Smooth muscle cell (in vitro differentiated cells): ENCODE results near the gene SYNC. TPM values are rescaled to one million over a fixed set of nuclear protein-coding genes. Genes with fewer than 3 reads are reported as not detected.
A peak's percentile ranks its signal among the peaks of the same experiment; 100 is the strongest.
"Not testable (repeated sequence)": the region's sequence is repeated elsewhere in the genome, so short reads cannot be mapped to it uniquely, and the experiment has no call there.

Experiments
- DNase-seq: peaks from one replicate; lab custom pipeline; 2025; ENCODE audit not compliant: unreplicated experiment; lab: John Stamatoyannopoulos, UW
- H2AFZ ChIP-seq: fragments of 200-600 bp; sonication (generic); 2 replicates; pipeline ENCODE4 v1.6.0; 2016; ENCODE audit warnings: antibody characterized with exemption, low read depth, mild to moderate bottlenecking
- H3F3A ChIP-seq: fragments of 200-600 bp; sonication (generic); 2 replicates; pipeline ENCODE4 v1.6.0; 2017; ENCODE audit warnings: antibody characterized with exemption, low read depth
- H3K27ac ChIP-seq: fragments of 200-600 bp; sonication (generic); 2 replicates; pipeline ENCODE4 v1.5.1; 2016; ENCODE audit warnings: low read depth, mild to moderate bottlenecking
- H3K27me3 ChIP-seq: fragments of 200-600 bp; sonication (generic); 2 replicates; pipeline ENCODE4 v1.6.1; 2016; ENCODE audit warnings: low read depth, mild to moderate bottlenecking
- H3K36me3 ChIP-seq: fragments of 200-600 bp; sonication (generic); 2 replicates; pipeline ENCODE4 v1.5.1; 2016; ENCODE audit warnings: low read depth
- H3K4me1 ChIP-seq: fragments of 200-600 bp; sonication (generic); 2 replicates; pipeline ENCODE4 v1.5.1; 2016; ENCODE audit warnings: low read depth
- H3K4me2 ChIP-seq: fragments of 200-600 bp; sonication (generic); 2 replicates; pipeline ENCODE4 v1.6.0; 2016; ENCODE audit warnings: mild to moderate bottlenecking
- H3K4me3 ChIP-seq: fragments of 200-600 bp; sonication (generic); 2 replicates; pipeline ENCODE4 v1.5.1; 2016; ENCODE audit warnings: mild to moderate bottlenecking
- H3K79me2 ChIP-seq: fragments of 200-600 bp; sonication (generic); 2 replicates; pipeline ENCODE4 v1.6.0; 2016; ENCODE audit warnings: low read depth, mild to moderate bottlenecking
- H3K9ac ChIP-seq: fragments of 200-600 bp; sonication (generic); 2 replicates; pipeline ENCODE4 v1.6.0; 2016; ENCODE audit warnings: low read depth
- H3K9me3 ChIP-seq: fragments of 200-600 bp; sonication (generic); replicated peaks from 2 replicates; pipeline ENCODE4 v1.5.1; 2016; ENCODE audit warnings: low read depth
- H4K20me1 ChIP-seq: fragments of 200-600 bp; sonication (generic); 2 replicates; pipeline ENCODE4 v1.6.0; 2016; ENCODE audit warnings: low read depth
- WGBS: methylation state at CpG from one replicate; pipeline ENCODE4 v1.1.7; 2016; ENCODE audit warnings: low lambda C conversion rate; 5-methylcytosine and 5-hydroxymethylcytosine counted together
- polyA plus RNA-seq: library from polyadenylated mRNA; unstranded; fragments of >200 nt; fragmentation: Nextera tagmentation; extraction: Ambion mirVana; gene quantifications from 2 replicates; pipeline ENCODE4 v1.2.1, GENCODE V29; 2016
- total RNA-seq: library from RNA; depleted of rRNA; stranded (reverse); fragments of >200 nt; gene quantifications from 2 replicates; pipeline ENCODE4 v1.2.3, GENCODE V29; 2014
- TF ChIP-seq, protein P1 (sequence below): fragments of 200-600 bp; sonication (generic); IDR thresholded peaks from 2 replicates; pipeline ENCODE4 v1.5.1; 2017; ENCODE audit warnings: borderline replicate concordance, mild to moderate bottlenecking, antibody characterized with exemption; ENCODE audit not compliant: insufficient read depth, poor library complexity, severe bottlenecking

Gene SYNC
- total and polyA plus RNA-seq, 2 experiments from 2014 or later = 4.6 to 6.2 TPM

DNA sequence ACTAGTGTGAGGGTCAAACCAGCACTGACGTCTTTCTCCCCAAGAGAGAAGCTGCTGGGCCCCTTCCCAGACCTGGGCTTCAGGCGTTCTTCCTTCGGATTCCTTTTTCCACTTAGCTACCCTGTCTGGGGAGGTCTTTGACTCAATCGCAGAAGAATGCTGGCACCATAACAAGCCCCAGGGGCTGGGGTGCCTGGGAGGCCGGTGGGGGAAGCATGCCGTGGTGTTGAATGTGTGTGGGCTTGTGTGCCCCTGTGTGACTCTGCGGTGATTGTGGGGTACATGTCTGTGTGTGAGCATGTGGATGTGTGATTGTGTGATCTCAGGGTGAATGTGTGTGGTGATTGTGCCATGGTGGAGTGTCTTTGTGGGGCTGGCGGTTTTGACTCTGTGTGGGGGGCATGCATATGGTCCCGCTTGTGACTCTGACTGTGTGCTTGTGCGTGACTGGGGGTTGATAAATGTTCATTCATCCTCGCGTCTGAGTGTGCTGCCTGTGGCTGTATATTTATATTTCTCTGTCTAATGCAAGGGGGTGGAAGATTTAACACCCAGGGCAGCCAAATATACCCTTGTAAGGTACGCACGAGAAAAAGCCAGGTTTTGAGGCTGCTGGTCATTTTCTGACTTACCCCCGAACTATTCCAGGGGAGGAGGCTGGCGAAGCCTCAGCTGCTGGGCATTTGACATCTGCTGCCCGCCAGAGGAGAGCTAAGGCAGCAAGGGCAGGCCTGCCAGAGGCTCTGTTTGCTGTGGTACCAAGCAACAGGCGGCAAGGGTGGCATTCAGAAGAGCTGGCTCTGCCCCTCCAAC is 1.1 kb upstream of the SYNC start:
- Histone ChIP-seq H3K9me3 (no peaks in the 10 kb centered on the region), H3K4me3 (peak overlapping the region; percentile 84), H3K9ac (peak overlapping the region; percentile 83), H3K79me2 (no peaks in the 10 kb centered on the region), H4K20me1 (no peaks in the 10 kb centered on the region), H3K27me3 (no peaks in the 10 kb centered on the region), H3K36me3 (no peaks in the 10 kb centered on the region), H2AFZ (no peak overlapping the region), H3K4me2 (peak overlapping the region; percentile 99), H3K4me1 (peaks cover 15% of the 10 kb centered on the region), H3K27ac (peak overlapping the region; percentile 84), H3F3A (no peaks in the 10 kb centered on the region)
- 27% methylated on average over 18 of the region's 18 CpGs for WGBS
- TF ChIP-seq, protein P1, sequence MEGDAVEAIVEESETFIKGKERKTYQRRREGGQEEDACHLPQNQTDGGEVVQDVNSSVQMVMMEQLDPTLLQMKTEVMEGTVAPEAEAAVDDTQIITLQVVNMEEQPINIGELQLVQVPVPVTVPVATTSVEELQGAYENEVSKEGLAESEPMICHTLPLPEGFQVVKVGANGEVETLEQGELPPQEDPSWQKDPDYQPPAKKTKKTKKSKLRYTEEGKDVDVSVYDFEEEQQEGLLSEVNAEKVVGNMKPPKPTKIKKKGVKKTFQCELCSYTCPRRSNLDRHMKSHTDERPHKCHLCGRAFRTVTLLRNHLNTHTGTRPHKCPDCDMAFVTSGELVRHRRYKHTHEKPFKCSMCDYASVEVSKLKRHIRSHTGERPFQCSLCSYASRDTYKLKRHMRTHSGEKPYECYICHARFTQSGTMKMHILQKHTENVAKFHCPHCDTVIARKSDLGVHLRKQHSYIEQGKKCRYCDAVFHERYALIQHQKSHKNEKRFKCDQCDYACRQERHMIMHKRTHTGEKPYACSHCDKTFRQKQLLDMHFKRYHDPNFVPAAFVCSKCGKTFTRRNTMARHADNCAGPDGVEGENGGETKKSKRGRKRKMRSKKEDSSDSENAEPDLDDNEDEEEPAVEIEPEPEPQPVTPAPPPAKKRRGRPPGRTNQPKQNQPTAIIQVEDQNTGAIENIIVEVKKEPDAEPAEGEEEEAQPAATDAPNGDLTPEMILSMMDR = no peak
- peak; percentile 25 for DNase-seq

DNA sequence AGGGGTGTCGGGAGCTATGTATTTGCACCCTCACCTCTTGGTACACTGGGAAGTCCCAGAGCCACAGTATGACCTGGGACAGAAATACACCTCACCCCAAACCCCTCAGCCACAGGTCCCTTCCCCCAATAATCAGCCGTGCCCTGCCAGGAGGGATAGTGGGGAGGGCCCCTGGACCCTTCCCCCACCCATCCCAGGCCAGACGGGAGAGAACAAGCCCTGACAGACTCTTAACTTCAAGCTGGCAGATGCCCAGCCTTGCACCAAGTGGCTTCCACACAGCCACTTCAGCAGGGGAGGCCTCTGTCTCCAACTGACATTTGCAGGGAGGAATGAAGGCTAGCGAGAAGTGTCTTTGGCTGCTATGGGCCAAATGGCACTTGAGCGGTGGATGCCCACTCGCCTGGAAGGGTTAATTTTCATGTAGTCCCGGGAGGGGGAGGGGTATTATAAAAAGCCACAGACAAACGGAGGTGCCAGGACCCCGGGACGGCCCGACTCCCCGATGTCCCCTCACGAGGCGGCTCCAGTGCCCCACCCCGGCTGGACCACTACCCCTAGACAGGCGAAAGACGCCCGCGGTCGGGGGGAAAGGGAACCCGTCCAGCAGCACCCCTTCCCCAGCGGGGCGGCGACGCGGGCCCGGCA is 495 bp downstream of the SYNC start:
- Histone ChIP-seq H3K36me3 (no peaks in the 10 kb centered on the region), H3K4me1 (peaks cover 15% of the 10 kb centered on the region), H3F3A (no peaks in the 10 kb centered on the region), H2AFZ (peak overlapping the region; percentile 7), H3K4me3 (peak overlapping the region; percentile 84), H3K4me2 (peak overlapping the region; percentile 99), H3K9ac (peak overlapping the region; percentile 83), H3K27me3 (no peaks in the 10 kb centered on the region), H3K79me2 (no peaks in the 10 kb centered on the region), H4K20me1 (no peaks in the 10 kb centered on the region), H3K27ac (peak overlapping the region; percentile 37), H3K9me3 (no peaks in the 10 kb centered on the region)
- TF ChIP-seq, protein P1 = no peak
- WGBS = 16% methylated on average over 15 of the region's 27 CpGs
- no peak for DNase-seq

DNA sequence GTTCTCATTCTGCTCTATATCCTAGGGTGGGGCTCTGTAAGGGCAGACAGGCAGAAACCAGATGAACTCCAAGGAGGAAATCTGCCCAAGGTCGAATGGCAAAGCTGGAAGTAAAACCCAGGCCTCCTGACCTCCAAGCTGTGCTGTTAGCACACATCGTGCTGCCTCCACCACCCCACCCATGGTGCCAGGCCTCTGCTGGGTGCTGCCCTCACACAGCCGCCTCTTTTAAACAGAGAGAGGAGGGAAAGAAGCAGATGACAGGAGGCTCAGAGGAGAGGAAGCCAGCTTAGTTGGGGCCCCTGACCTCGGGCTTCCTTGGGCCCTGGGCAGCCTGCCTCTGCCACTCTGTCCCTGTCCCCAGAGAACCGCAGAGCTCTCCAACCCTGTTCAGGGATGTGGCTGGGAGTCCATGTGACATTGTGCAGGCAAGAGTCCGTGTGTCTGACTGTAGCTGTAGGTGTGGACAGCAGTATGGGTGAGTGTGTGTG is 1.1 kb downstream of the SYNC start:
- peaks cover 15% of the 10 kb centered on the region for H3K4me1 ChIP-seq
- WGBS = 46% methylated on average over 6 of the region's 6 CpGs
- no peaks in the 10 kb centered on the region for H3K36me3 ChIP-seq
- TF ChIP-seq, protein P1 = no peak
- H3K79me2 ChIP-seq = no peaks in the 10 kb centered on the region
- H3K4me2 ChIP-seq = peak overlapping the region; percentile 99
- no peak overlapping the region for H3K9ac ChIP-seq
- no peaks in the 10 kb centered on the region for H3K27me3 ChIP-seq
- H3K4me3 ChIP-seq = peak overlapping the region; percentile 84
- H3F3A ChIP-seq = no peaks in the 10 kb centered on the region
- peak overlapping the region; percentile 37 for H3K27ac ChIP-seq
- no peak overlapping the region for H2AFZ ChIP-seq
- no peak for DNase-seq
- H4K20me1 ChIP-seq = no peaks in the 10 kb centered on the region
- no peaks in the 10 kb centered on the region for H3K9me3 ChIP-seq

DNA sequence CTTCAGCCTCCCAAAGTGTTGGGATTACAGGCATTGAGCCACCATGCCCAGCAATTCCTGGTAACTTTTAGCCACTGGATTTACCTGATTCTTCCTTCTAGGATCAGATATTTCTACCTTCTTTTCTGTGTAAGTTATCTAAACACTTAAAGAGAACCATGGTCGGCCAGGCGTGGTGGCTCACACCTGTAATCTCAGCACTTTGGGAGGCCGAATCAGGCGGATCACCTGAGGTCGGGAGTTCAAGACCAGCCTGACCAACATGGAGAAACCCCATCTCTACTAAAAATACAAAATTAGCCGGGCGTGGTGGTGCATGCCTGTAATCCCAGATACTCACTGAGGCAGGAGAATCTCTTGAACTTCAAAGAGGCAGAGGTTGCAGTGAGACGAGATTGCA is 5.6 kb downstream of the SYNC start:
- H4K20me1 ChIP-seq, H3K27ac ChIP-seq, DNase-seq, H3K79me2 ChIP-seq, H2AFZ ChIP-seq, H3K4me1 ChIP-seq, H3K4me2 ChIP-seq, H3K36me3 ChIP-seq, H3K27me3 ChIP-seq, H3F3A ChIP-seq, H3K9ac ChIP-seq, H3K4me3 ChIP-seq, H3K9me3 ChIP-seq: not testable (repeated sequence)
- 96% methylated on average over 8 of the region's 8 CpGs for WGBS
